Neural progenitor cell (in vitro differentiated cells): ENCODE data around the gene GMPR. TPM values are rescaled to one million over a fixed set of nuclear protein-coding genes. Genes with fewer than 3 reads are reported as not detected.
A peak's percentile ranks its signal among the peaks of the same experiment; 100 is the strongest.

Source experiments
- DNase-seq: peaks from one replicate; pipeline ENCODE4 v3.0.0-alpha.2; 2016; ENCODE audit warnings: low spot score
- H2AFZ ChIP-seq: fragments of 200-600 bp; sonication (generic); replicated peaks from 2 replicates; pipeline ENCODE4 v1.6.1; 2016; ENCODE audit warnings: antibody characterized with exemption
- H3F3A ChIP-seq: fragments of 200-600 bp; sonication (generic); 2 replicates; pipeline ENCODE4 v1.6.1; 2016; ENCODE audit warnings: antibody characterized with exemption, low read depth
- H3K27ac ChIP-seq: fragments of 200-600 bp; sonication (generic); 2 replicates; pipeline ENCODE4 v1.5.1; 2016; ENCODE audit warnings: mild to moderate bottlenecking
- H3K27me3 ChIP-seq: fragments of 200-600 bp; sonication (generic); 2 replicates; pipeline ENCODE4 v1.6.1; 2016; ENCODE audit warnings: mild to moderate bottlenecking, moderate library complexity
- H3K36me3 ChIP-seq: fragments of 200-600 bp; sonication (generic); 2 replicates; pipeline ENCODE4 v1.5.1; 2016
- H3K4me1 ChIP-seq: fragments of 200-600 bp; sonication (generic); 2 replicates; pipeline ENCODE4 v1.6.1; 2016; ENCODE audit warnings: mixed run types
- H3K4me2 ChIP-seq: fragments of 200-600 bp; sonication (generic); 2 replicates; pipeline ENCODE4 v1.6.1; 2016
- H3K4me3 ChIP-seq: fragments of 200-600 bp; sonication (generic); 2 replicates; pipeline ENCODE4 v1.5.1; 2016
- H3K79me2 ChIP-seq: fragments of 200-600 bp; sonication (generic); 2 replicates; pipeline ENCODE4 v1.6.1; 2016; ENCODE audit warnings: low read depth
- H3K9ac ChIP-seq: fragments of 200-600 bp; sonication (generic); 2 replicates; pipeline ENCODE4 v1.6.1; 2016
- H3K9me3 ChIP-seq: fragments of 200-600 bp; sonication (generic); 2 replicates; pipeline ENCODE4 v1.5.1; 2016; ENCODE audit warnings: low read depth
- H4K20me1 ChIP-seq: fragments of 200-600 bp; sonication (generic); 2 replicates; pipeline ENCODE4 v1.6.1; 2016; ENCODE audit warnings: low read depth
- H3K27ac Mint-ChIP-seq: 3 replicates; pipeline ENCODE4 v1.8.0; 2021; ENCODE audit warnings: mixed read lengths
- H3K27me3 Mint-ChIP-seq: 2 replicates; pipeline ENCODE4 v1.8.0; 2022; ENCODE audit warnings: low read depth, mild to moderate bottlenecking, inconsistent platforms, moderate library complexity, mixed read lengths; ENCODE audit not compliant: insufficient read depth
- H3K36me3 Mint-ChIP-seq: 3 replicates; pipeline ENCODE4 v1.8.0; 2021; ENCODE audit warnings: mixed read lengths
- H3K4me1 Mint-ChIP-seq: 3 replicates; pipeline ENCODE4 v1.8.0; 2021; ENCODE audit warnings: mixed read lengths
- H3K4me3 Mint-ChIP-seq: 3 replicates; pipeline ENCODE4 v1.8.0; 2021; ENCODE audit warnings: mild to moderate bottlenecking, moderate library complexity, mixed read lengths
- H3K9me3 Mint-ChIP-seq: 3 replicates; pipeline ENCODE4 v1.8.0; 2020; ENCODE audit warnings: mixed read lengths
- EZH2 ChIP-seq: fragments of 200-600 bp; sonication (generic); IDR thresholded peaks from 2 replicates; pipeline ENCODE4 v1.6.1; 2017; ENCODE audit warnings: antibody characterized with exemption, mild to moderate bottlenecking, moderate library complexity
- EZH2phosphoT487 ChIP-seq: fragments of 200-600 bp; sonication (generic); IDR thresholded peaks from 2 replicates; pipeline ENCODE4 v1.6.1; 2017; ENCODE audit warnings: antibody characterized with exemption
- total RNA-seq: library from RNA; depleted of rRNA; stranded (reverse); fragments of >200 nt; gene quantifications from 2 replicates; pipeline ENCODE4 v1.2.3, GENCODE V29; 2015; ENCODE audit warnings: low replicate concordance
- TF ChIP-seq, protein P1 (sequence below): fragments of 200-600 bp; sonication (generic); IDR thresholded peaks from 2 replicates; pipeline ENCODE4 v1.5.1; 2017; ENCODE audit warnings: antibody characterized with exemption, mild to moderate bottlenecking

Gene GMPR
- total RNA-seq, 1 donor from 2014 or later: not detected

DNA sequence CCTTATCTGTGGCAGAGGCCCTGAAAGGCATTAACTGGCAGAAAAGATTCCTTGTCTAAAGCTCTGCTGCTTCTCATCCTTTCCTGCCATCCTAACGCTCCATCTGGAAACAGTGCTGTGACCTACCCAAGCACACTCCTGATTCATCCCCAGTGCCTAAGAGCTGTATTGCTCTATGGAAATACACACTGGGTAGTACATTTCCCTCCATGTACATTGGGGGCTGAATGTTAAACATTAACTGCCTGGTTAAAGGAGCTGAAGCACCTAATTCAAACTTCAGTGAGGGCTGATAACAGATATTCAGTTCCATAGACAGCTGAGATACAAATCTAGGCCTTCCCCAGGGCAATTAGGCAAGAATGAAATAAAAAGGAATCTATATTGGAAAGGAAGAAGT lies 36.7 kb upstream of the GMPR start:
- Histone ChIP-seq H3K9ac (no peak overlapping the region), H3K79me2 (no peaks in the 10 kb centered on the region), H2AFZ (no peak overlapping the region), H3K4me3 (no peak overlapping the region), H3K36me3 (no peaks in the 10 kb centered on the region), H3K27me3 (no peaks in the 10 kb centered on the region), H4K20me1 (no peaks in the 10 kb centered on the region), H3K4me1 (peaks cover 11% of the 10 kb centered on the region), H3K9me3 (no peaks in the 10 kb centered on the region), H3K27ac (no peak overlapping the region), H3K4me2 (no peak overlapping the region), H3F3A (no peaks in the 10 kb centered on the region)
- TF ChIP-seq, protein P1, sequence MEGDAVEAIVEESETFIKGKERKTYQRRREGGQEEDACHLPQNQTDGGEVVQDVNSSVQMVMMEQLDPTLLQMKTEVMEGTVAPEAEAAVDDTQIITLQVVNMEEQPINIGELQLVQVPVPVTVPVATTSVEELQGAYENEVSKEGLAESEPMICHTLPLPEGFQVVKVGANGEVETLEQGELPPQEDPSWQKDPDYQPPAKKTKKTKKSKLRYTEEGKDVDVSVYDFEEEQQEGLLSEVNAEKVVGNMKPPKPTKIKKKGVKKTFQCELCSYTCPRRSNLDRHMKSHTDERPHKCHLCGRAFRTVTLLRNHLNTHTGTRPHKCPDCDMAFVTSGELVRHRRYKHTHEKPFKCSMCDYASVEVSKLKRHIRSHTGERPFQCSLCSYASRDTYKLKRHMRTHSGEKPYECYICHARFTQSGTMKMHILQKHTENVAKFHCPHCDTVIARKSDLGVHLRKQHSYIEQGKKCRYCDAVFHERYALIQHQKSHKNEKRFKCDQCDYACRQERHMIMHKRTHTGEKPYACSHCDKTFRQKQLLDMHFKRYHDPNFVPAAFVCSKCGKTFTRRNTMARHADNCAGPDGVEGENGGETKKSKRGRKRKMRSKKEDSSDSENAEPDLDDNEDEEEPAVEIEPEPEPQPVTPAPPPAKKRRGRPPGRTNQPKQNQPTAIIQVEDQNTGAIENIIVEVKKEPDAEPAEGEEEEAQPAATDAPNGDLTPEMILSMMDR: no peak
- TF ChIP-seq EZH2phosphoT487 (no peak), EZH2 (no peak)
- Mint-ChIP-seq H3K27me3 (peaks cover 18% of the 10 kb centered on the region), H3K36me3 (no peaks in the 10 kb centered on the region), H3K4me3 (peak overlapping the region; percentile 31), H3K9me3 (peaks cover 2% of the 10 kb centered on the region), H3K4me1 (peaks cover 56% of the 10 kb centered on the region), H3K27ac (no peak overlapping the region)
- no peak for DNase-seq

DNA sequence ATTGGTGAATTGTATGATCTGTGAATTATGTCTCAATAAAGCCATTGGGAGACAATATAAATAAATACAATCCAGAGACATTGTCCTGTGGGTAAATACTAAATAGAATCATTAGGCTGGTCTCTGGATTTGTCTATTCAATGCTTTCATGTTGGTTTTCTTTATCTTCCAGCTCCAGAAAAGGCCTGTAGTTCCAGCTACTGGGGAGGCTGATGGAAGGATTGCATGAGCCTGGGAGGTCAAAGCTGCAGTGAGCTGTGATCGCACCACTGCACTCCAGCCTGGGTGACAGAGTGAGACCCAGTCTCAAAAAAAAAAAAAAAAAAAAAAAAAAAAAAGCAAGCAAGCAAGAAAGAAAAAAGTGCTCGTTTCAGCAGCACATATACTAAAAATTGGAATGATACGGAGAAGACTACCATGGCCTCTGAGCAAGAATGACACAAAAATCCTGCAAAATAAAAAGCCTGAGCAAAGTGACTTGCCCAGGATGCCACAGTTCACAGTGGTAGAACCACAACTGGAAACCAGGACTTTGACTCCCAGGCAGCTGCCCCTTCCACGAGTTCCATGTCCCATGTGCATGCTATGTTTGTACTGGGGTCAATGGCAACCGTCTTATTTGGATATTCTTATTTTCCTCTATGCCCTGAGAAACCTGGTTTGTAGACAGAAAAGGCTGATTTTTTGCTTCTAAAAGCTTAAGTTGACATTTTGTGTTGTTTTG lies 33.6 kb upstream of the GMPR start:
- no peak overlapping the region for H3K4me3 ChIP-seq

DNA sequence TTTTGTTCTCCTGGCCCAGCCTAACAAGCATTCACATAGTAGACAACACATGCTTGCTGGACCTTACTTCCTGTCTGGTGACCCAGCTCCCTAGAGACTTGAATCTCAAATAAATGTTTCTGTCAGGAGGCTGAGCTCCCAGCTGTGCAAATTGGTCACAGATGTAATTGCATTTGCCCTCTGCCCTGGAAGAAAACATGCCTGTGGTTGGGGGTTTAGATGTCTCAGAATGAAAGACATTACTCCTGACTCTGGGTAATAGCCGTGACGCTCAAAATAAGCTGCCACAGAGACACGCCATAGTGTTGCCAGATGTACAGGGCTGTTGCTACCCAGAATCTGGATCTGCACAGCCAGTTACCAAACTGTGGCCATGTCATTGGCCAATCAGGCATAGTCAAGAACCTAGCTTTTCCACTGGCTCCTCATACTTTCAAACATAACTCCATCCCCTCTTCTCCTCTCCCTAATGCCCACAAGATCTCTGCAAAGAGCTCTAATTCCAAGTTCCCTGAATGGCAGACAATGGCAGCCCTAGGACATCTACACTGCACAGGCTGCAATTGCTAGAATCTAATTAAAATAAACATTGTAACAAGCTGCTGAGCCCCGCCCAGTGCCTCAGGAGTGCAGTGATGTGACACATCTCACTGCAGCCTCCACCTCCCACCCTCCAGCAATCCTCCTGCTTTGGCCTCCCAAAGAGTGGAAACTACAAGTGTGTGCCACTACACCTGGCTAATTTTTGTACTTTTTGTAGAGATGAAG lies 32.8 kb upstream of the GMPR start:
- H3K4me2 ChIP-seq: no peak overlapping the region
- H3K27ac Mint-ChIP-seq: peak overlapping the region; percentile 87
- no peak overlapping the region for H3K9ac ChIP-seq
- H3K36me3 ChIP-seq: no peaks in the 10 kb centered on the region
- peaks cover 47% of the 10 kb centered on the region for H3K4me1 Mint-ChIP-seq
- no peak for DNase-seq
- no peak overlapping the region for H3K4me3 ChIP-seq
- no peaks in the 10 kb centered on the region for H3K36me3 Mint-ChIP-seq
- H3K4me3 Mint-ChIP-seq: peak overlapping the region; percentile 54
- TF ChIP-seq EZH2phosphoT487: no peak
- TF ChIP-seq EZH2: no peak
- TF ChIP-seq, protein P1: no peak
- no peak overlapping the region for H3K27ac ChIP-seq
- peaks cover 2% of the 10 kb centered on the region for H3K9me3 Mint-ChIP-seq
- H3K27me3 ChIP-seq: no peaks in the 10 kb centered on the region
- H3F3A ChIP-seq: no peaks in the 10 kb centered on the region
- H3K4me1 ChIP-seq: peaks cover 4% of the 10 kb centered on the region
- no peaks in the 10 kb centered on the region for H3K79me2 ChIP-seq
- H4K20me1 ChIP-seq: no peaks in the 10 kb centered on the region
- H3K9me3 ChIP-seq: no peaks in the 10 kb centered on the region
- H2AFZ ChIP-seq: no peak overlapping the region
- H3K27me3 Mint-ChIP-seq: peaks cover 27% of the 10 kb centered on the region

More for the DNA sequence above, 33.6 kb upstream of the GMPR start:
- Histone ChIP-seq H3F3A (no peaks in the 10 kb centered on the region), H3K9ac (no peak overlapping the region), H3K27ac (no peak overlapping the region), H4K20me1 (no peaks in the 10 kb centered on the region), H3K9me3 (no peaks in the 10 kb centered on the region), H3K27me3 (no peaks in the 10 kb centered on the region), H3K79me2 (no peaks in the 10 kb centered on the region), H2AFZ (no peak overlapping the region), H3K4me1 (peaks cover 11% of the 10 kb centered on the region), H3K4me2 (no peak overlapping the region), H3K36me3 (no peaks in the 10 kb centered on the region)
- H3K27ac Mint-ChIP-seq: peak overlapping the region; percentile 87
- H3K9me3 Mint-ChIP-seq: peaks cover 2% of the 10 kb centered on the region
- peak overlapping the region; percentile 30 for H3K4me3 Mint-ChIP-seq
- H3K36me3 Mint-ChIP-seq: no peaks in the 10 kb centered on the region
- TF ChIP-seq, protein P1: no peak
- TF ChIP-seq EZH2phosphoT487 (no peak), EZH2 (no peak)
- H3K4me1 Mint-ChIP-seq: peaks cover 53% of the 10 kb centered on the region
- peaks cover 26% of the 10 kb centered on the region for H3K27me3 Mint-ChIP-seq
- no peak for DNase-seq
